Nucleus accumbens (tissue), 56 donors: ENCODE results near the gene DMWD.

Source experiments
- DNase-seq, 56 donors: peaks; one replicate each; lab custom pipeline; 2025; lab: John Stamatoyannopoulos, UW

Gene DMWD

DNA sequence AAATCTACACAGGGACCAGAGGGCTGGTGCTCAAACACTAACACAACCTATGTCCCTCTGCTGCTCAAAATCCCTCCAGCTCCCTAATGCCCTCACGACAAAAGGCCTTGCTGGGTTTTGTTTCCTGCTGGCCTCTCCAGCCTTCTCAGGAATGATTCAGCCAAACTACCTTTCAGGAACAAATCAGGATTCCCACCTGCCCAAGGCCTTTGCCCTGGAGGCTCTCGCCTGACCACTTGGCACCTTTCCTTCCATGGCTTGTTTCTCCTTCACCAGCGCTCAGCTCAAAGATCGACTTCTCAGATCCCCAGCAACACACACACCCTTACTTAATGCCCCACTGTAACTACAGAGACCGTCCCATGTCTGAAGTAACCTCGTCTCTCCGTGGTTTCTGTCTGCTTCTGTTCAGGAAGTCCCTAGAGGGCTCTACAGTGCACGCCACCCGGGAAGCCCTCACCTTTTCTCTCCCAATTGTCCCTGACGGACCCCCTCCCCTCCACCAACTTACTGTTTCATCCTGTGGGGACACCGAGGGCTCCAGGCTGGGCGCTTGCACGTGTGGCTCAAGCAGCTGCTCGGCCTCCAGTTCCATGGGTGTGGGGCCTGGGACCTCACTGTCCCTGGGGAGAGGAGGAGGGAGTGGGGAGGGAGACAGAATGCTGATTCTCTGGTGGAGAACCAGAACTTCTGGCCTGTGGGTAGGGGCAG lies 20.4 kb downstream of the DMWD start:
- no peak for DNase-seq

DNA sequence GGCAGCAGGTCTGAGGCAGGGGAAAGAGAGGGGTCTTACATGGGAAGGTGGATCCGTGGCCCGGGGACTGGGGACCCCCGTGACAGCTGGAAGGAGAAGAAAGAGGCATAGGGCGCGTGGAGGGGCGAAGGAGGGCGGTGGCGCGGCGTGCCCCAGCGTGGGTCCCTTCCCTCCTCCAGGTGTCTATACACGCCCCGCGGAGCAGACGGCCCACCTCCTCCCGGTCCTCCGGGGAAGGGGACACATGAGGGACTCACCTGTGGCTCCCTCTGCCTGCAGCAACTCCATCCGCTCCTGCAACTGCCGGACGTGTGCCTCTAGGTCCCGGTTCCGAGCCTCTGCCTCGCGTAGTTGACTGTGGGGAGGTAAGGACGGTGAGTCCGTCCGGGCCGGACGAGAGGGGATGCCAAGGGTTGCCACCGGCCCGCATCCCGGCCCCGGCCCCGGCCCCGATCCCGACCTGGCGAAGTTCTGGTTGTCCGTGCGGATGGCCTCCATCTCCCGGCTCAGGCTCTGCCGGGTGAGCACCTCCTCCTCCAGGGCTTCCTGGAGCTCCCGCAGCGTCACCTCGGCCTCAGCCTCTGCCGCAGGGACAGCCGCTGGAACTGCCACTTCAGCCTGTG lies 21.2 kb downstream of the DMWD start:
- peak in 1 of 56 donors; percentile 26 for DNase-seq

GRCh38 chr19:45770192-45771101 lies 22.2 kb downstream of the DMWD start:
- peak; percentile 51 to 96 (median 88) for DNase-seq

DNA sequence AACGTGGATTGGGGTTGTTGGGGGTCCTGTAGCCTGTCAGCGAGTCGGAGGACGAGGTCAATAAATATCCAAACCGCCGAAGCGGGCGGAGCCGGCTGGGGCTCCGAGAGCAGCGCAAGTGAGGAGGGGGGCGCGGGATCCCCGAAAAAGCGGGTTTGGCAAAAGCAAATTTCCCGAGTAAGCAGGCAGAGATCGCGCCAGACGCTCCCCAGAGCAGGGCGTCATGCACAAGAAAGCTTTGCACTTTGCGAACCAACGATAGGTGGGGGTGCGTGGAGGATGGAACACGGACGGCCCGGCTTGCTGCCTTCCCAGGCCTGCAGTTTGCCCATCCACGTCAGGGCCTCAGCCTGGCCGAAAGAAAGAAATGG lies 22.8 kb downstream of the DMWD start:
- DNase-seq: peak in 37 of 56 donors; percentile 40 to 83 (median 73)

DNA sequence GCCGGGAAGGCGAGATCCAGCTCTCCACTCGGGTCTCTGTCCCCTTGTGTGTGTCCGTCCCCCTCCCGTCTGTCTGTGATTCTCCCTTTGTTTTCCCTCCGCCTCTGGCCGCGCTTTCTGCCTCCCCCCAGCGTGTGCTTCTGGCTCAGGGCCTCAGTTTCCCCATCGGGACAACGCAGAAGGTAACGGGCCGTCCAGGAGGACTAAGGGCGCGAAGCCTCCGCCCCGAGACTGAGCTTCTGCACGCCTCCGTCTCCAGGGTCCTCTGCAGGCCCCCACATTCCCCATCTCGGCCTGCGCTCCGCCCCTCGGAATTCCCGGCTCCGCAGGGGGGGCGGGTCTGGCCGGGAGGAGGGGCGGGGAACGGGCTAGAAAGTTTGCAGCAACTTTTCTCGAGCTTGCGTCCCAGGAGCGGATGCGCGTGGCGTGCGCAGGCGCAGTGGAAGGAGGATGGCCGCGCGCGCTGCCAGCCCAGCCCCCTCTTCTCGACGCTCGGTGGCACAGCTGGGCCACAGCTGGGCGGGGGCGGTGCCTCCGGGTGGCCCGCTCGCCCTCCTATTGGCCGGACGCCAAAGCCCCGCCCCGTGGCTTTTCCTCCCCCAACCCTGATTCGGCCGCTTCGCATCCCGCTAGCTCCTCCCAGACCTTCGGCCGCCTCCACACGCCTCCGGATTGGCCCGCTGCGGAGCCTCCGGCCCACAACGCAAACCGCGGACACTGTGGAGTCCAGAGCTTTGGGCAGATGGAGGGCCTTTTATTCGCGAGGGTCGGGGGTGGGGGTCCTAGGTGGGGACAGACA lies 23.5 kb downstream of the DMWD start, which contains the start of gene SIX5:
SIX5 (minus strand) TSS at position 269 of the 799 bp plus-strand sequence. CDS start 408 bp downstream, outside the sequence.
- peak; percentile 47 to 98 (median 92) for DNase-seq

DNA sequence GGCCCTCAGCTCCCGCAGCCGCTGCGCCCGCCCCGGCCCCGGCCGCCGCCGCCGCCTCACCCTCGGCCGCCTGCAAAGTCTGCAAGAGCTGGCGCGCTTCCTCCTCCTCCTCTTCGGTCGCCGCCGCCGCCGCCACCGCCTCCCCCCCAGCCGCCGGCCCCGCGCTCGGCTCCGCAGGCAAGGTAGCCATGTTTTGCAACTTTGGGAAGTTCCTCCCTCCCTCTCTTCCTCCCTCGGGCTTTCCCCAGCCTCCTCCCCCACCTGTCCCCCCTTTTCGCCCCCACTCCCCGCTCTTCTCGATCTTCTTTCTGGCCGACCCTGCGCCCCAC lies 24.0 kb downstream of the DMWD start:
- DNase-seq: peak in 1 of 56 donors; percentile 32

- peak in 13 of 56 donors; percentile 8 to 52 (median 22) for DNase-seq
Observed at GRCh38 chr19:45767881-45768654, 24.6 kb downstream of the DMWD start.

GRCh38 chr19:45767410-45767880 lies 25.2 kb downstream of the DMWD start:
- peak in 3 of 56 donors; percentile 20 to 45 (median 25) for DNase-seq

- no peak for DNase-seq
Observed at GRCh38 chr19:45766869-45767346, 25.7 kb downstream of the DMWD start.

- DNase-seq: no peak
Observed at GRCh38 chr19:45766296-45766868, 26.3 kb downstream of the DMWD start.

GRCh38 chr19:45765702-45766295 lies 26.8 kb downstream of the DMWD start:
- DNase-seq: no peak

GRCh38 chr19:45764945-45765701 lies 27.5 kb downstream of the DMWD start:
- no peak for DNase-seq

GRCh38 chr19:45764475-45764874 lies 28.2 kb downstream of the DMWD start:
- DNase-seq: no peak

DNA sequence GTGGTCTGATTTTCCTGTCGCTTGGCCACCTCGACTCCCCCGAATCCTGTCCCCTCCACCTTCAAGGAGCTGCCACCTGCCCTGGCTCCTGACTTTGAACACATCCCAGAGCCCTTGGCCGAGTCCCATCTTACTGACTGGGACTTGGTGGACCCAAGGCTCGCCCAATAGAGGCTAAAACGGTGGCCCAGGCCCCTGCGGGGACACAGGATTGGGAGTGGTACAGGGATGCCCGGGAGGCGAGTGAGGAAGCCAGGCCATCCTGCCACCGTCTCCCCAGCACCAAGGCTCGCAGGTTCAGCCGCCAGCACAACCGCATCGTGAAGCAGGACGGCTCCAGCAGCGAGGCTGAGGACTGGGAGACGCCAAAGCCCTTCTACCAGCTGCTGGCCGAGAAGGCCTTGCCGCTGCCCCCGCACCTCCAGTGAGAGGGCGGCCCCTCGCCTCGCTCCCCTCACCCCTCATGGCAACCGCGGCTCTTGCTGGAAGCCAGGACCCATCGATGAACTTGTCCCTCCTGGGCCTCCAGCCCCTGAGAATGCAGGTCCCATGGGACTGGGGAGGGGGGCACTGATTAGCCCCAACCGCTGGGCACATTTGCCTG lies 28.9 kb downstream of the DMWD start:
- no peak for DNase-seq

DNA sequence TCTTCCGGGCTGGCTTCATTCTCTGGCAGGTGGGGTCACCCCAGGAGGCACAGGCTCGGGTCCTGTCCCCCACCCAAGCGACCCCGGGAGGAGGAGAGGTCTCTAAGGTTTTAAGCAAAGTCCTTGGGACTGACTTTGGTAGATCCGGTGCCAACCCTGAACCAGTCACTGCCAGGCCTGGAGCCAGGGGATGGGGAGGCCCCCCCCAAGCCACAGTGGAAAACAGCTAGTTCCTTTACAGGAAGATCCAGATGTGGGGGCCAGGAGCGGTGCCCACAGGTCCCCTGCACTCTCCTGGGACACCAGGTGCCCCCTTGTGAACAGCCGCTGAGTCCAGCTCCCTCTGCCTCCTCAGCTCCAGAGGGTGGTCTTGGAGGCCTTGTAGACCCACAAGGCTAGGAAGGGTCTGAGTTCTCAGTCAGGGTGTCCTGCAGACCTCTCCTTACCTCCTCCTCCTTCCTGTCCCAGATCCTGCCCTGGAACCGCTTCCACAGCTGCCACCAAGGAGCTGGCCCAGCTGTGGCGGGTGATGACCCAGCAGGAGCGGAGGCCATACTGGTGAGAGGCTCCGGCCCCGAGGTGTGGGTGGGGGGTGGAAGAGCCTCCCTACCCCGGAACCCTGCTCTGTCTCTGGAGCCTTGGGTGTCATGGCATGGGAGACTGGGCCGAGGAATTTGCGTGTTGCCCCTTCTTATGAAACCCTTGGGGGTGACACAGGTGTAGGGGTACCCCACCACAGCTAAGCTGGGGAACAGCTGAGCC lies 29.6 kb downstream of the DMWD start:
- DNase-seq: no peak

DNA sequence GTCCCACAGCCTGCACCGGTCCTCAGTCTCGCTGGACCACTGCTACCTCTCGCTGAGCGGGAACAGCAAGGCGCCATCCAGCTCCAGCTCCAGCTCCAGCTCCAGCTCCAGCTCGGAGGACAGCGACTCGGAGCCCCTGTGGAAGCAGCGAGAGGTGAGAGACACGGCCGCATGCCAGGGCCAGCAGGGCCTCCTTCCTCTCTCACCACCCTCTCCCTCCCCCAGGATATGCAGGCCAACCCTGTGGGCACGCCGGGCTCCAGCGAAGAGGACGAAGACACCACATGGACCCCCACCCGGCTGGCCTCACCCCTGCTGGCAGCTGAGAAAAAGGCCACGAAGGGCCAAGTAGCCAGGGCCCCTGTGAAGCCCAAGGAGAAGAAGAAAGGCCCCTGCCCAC lies 30.9 kb downstream of the DMWD start:
- no peak for DNase-seq

DNA sequence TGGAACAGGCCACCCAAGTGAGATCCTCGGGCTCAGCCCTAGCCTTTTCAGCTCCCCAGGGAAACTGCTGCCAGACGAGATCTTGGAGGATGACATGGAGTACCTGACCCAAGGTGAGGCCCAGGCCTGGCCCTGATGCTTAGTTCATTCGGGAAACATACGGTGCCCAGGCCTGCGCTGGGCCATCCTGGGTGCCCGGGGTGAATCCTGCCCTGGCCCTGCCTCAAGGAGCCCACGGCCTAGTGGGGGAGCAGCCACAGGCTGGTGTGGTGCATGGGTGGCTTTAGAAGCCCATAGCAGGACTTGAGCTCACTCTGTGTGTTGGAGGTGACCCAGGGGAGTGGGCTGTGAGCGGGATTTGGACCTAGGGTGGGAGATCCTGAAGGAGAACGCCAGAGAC lies 33.7 kb downstream of the DMWD start:
- no peak for DNase-seq
